22Rv1 (cell line): ENCODE measurements around the gene MYH10.

Source experiments
- ZFX ChIP-seq: fragments of 450-650 bp; IDR thresholded peaks from 2 replicates; pipeline ENCODE4 v1.6.1; 2017; ENCODE audit warnings: antibody characterized with exemption, borderline replicate concordance
- TF ChIP-seq, protein P1 (sequence below): fragments of 450-650 bp; IDR thresholded peaks from 2 replicates; pipeline ENCODE4 v1.5.1; 2017; ENCODE audit warnings: mild to moderate bottlenecking

DNA sequence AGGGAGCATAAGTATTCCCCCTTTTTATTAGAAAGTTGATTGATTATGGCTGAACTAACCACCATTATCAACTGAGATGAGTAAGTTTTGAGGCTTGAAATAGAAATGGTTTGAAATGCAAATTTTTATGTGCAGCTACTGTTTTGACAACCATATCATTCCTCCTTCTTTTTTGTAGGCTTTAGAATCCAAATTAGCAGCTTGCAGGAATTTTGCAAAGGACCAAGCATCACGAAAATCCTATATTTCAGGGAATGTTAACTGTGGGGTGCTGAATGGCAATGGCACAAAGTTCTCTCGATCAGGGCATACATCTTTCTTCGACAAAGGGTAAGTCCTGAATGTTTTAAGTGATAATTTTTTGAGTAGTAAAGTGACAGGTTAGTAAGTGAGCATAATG lies 170.7 kb downstream of the MYH10 start:
- TF ChIP-seq, protein P1, sequence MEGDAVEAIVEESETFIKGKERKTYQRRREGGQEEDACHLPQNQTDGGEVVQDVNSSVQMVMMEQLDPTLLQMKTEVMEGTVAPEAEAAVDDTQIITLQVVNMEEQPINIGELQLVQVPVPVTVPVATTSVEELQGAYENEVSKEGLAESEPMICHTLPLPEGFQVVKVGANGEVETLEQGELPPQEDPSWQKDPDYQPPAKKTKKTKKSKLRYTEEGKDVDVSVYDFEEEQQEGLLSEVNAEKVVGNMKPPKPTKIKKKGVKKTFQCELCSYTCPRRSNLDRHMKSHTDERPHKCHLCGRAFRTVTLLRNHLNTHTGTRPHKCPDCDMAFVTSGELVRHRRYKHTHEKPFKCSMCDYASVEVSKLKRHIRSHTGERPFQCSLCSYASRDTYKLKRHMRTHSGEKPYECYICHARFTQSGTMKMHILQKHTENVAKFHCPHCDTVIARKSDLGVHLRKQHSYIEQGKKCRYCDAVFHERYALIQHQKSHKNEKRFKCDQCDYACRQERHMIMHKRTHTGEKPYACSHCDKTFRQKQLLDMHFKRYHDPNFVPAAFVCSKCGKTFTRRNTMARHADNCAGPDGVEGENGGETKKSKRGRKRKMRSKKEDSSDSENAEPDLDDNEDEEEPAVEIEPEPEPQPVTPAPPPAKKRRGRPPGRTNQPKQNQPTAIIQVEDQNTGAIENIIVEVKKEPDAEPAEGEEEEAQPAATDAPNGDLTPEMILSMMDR: no peak
- TF ChIP-seq ZFX: no peak
